Astrocyte (in vitro differentiated cells and primary cell): ENCODE measurements around the gene TBX4.

Source experiments
- EZH2 ChIP-seq: IDR thresholded peaks from 2 replicates; pipeline ENCODE4 v1.6.1; 2012; ENCODE audit warnings: mild to moderate bottlenecking, low read length, inconsistent platforms; ENCODE audit not compliant: insufficient read depth
- TF ChIP-seq, protein P1 (sequence below): IDR thresholded peaks from 2 replicates; pipeline ENCODE4 v1.5.1; 2011; ENCODE audit warnings: low read depth, mild to moderate bottlenecking, inconsistent platforms, low read length, moderate library complexity; ENCODE audit not compliant: insufficient read depth

DNA sequence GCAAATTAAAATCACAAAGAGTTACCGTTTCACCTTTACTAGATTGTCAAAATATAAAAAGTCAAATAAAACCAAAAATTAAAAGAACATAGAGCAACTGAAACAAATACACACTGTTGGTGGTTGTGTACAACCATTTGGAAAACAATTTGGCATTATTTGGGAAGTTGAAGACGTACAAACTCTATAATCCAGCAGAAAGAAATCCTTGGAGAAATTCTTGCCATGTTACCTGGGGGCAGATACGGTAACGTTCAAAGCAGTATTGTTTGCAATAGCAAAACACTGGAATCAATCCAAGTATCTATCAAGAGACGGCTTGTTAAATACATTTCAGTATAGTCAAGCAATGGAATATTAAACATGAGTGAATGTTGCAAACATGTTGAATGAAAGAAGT is 56.7 kb downstream of the TBX4 start:
- no peak for TF ChIP-seq EZH2
- TF ChIP-seq, protein P1, sequence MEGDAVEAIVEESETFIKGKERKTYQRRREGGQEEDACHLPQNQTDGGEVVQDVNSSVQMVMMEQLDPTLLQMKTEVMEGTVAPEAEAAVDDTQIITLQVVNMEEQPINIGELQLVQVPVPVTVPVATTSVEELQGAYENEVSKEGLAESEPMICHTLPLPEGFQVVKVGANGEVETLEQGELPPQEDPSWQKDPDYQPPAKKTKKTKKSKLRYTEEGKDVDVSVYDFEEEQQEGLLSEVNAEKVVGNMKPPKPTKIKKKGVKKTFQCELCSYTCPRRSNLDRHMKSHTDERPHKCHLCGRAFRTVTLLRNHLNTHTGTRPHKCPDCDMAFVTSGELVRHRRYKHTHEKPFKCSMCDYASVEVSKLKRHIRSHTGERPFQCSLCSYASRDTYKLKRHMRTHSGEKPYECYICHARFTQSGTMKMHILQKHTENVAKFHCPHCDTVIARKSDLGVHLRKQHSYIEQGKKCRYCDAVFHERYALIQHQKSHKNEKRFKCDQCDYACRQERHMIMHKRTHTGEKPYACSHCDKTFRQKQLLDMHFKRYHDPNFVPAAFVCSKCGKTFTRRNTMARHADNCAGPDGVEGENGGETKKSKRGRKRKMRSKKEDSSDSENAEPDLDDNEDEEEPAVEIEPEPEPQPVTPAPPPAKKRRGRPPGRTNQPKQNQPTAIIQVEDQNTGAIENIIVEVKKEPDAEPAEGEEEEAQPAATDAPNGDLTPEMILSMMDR = no peak
